Stimulated activated CD4-positive, alpha-beta T cell treated with anti-CD3 and anti-CD28 coated beads, Interleukin-4, amount 100 ng/mL, for 48 hours (primary cell): ENCODE results near the gene SLC28A1.
"Not testable (repeated sequence)": the region's sequence is repeated elsewhere in the genome, so short reads cannot be mapped to it uniquely, and the experiment has no call there.

Source experiments
- DNase-seq, 2 donors: peaks; one replicate each; pipeline ENCODE4 v3.0.0-alpha.2; 2020; ENCODE audit warnings: low read depth in 2 of 2

Gene SLC28A1

DNA sequence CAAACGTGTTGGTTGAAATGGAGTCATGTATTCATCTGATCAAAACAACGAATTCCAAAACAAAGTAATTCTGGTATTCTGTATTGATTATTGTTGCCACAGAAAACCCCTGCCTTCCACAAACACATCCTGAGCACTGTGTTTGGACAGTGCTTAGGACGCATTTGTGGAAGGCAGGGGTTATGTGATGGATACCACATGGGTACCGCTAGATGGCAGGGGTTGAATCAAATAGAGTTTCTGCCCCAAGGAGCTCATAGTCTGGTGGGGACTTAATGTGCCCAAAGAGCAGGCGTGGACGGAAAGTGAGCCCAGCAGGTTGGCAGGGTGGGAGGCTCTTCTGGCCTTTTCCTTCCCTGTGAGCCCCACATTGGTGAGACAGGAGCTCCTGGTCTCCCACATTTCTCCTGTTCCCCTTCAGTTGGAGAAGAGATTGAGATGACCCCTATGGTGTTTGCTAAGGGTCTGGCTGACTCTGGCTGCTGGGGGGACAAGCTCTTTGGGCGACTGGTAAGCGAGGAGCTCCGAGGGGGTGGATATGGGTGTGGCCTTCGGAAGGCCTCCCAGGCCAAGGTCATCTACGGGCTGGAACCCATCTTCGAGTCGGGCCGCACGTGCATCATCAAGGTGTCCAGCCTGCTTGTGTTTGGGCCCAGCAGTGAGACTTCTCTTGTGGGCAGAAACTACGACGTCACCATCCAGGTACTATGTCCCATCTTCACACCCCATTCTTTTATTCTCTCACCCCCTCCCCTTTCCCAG is 22.1 kb upstream of the SLC28A1 start:
- no peak for DNase-seq

DNA sequence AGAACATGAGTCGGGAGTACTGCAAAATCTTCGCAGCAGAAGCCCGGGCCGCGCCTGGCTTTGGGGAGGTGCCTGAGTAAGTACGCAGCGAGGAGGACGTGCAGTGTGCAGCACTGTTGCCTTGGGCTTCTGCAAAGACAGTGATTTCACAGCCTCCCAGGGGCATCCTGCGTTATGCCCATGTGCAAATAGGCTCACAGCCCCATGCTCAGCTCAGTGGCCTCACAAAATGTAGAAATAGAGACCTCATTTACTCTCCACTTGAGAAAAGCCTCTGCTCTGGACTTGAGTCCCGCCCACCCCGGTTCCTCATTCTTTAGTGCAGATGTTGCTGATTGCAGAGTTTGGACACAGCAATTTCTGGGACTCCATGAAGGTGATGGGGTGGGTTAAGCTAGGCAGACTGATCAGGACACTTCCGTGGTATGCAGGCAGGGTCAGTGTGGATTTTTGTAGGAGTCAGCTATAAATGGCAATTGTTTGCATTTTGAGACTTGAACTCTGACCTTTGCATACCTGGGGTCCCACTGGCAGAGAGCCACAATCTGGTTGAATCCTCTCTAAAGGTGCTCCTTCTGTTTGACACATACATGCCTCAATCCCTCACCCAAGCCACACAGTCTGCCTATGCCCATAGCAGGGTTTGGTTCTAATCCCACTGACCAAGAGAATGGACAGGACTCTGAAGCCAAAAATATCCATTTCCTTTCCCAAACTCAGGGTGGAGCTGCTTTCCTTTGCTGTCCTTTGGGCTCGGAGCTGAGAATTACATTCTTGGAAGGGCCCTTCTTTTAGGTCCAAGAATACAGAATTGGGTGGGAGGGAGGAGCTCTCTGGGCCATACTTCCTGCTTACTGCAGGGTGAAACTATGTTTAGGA is 20.7 kb upstream of the SLC28A1 start:
- DNase-seq = no peak

DNA sequence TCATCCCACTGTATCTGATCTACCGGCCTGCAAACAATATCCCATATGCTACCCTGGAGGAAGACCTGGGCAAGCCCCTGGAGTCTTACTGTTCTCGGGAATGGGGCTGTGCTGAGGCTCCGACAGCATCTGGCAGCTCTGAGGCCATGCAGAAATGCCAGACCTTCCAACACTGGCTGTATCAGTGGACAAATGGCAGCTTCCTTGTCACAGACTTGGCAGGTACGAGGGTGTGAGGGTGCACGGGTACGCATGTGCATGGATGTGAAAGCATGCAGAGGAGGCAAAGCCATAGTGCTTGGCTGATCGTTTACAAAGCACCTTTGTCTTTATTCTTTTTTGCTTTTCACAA is 20.0 kb upstream of the SLC28A1 start:
- no peak for DNase-seq

DNA sequence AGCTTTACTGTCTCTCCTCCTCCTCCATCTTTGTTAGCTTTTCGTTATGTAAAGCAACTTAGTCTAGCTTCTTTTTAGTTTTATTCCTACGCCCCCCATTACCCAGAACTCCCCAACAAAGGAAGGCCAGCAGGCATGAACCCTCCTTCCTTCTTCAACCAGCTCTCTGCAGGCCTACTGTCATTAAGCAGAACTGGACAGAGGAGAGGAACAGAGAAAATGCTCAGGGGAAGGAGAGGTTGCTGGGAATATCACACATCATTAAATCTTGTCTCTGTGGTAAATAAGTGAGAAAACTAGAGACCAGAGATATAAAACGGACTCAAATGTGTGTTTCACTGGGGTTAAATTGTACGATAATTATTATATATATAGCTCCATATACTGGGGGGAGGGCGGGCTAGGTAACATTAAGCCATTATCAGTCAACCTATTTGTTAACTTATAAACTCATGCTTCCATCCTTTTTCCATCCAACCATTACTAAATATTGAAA is 19.3 kb upstream of the SLC28A1 start:
- DNase-seq = no peak

DNA sequence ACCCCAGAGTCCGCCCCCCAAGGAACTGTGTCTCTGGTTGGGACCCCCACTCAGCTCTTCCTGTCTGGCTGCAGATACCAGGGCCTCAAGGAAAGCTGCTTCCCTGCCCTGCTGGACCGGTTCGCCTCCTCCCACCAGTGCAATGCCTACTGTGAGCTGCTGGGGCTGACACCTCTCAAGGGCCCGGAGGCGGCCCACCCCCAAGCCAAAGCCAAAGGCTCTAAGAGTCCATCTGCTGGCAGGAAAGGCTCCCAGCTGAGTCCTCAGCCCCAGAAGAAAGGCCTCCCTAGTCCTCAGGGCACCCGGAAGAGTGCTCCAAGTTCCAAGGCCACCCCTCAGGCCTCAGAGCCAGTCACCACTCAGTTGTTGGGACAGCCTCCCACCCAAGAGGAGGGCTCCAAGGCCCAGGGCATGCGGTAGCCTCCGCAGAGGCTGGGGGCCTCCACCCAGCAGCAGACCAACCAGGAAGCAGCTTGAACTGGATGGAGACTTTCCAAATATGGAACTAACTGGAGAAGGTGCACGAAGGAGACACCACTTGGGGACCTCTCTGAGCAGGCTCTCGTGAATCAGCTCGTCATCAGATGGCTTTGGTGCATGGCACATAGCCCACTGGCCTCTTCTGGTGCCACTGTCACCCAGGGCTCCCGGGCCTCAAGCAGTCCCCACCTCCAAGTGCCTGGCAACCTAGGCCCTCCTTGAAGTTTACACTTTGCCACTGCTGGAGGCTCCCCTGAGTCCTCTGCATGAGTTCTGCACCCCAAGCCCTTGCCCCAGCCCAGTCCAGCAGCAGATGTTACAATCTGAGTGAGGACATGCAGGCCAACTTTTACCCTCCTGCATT is 16.2 kb upstream of the SLC28A1 start:
- DNase-seq = no peak

DNA sequence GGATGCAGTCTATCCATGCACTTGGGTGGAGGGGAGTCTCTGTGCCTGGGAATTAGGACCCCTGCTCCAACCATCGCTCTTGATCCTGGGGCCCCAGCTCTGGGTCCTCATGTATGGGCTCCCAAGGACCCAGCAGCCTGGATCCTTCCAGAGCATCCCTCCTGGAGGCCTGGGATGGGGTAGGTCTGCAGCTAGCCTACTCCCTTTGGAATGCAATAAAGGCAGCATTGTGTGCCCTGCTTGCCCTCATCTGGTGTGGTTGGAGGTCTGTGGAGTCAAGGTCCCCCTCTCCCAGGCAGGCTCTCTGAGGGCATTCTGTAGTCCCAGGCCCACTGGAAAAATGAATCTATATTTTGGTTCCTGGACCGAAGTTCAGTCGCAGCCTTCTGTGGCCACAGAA is 15.0 kb upstream of the SLC28A1 start:
- DNase-seq = no peak

DNA sequence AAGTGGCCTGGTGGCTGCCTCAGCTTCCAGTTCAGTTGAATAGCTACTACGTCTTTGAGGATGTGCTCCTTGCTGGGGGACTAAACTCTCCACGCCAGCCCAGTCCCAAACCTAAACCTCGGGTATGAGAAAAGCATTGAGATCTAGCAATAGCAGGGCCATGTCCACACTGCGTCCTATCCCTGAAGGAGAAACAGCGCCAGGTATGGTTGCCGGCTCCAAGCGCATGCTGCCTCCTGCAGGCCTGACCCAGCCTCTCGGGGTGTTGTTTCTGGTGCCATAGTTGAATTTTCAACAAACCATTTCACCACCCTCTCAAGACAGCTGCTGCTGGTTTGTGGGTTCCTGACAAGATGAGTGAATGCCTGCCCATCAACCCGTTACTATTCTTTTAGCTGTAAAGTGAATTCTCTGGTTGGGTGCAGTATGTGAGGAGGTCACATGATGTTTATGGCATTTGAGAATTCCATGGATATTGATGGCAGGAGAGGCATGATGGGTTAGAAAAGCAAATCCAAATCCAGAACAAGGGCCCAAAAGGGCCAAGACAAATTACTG is 13.0 kb upstream of the SLC28A1 start:
- no peak for DNase-seq

DNA sequence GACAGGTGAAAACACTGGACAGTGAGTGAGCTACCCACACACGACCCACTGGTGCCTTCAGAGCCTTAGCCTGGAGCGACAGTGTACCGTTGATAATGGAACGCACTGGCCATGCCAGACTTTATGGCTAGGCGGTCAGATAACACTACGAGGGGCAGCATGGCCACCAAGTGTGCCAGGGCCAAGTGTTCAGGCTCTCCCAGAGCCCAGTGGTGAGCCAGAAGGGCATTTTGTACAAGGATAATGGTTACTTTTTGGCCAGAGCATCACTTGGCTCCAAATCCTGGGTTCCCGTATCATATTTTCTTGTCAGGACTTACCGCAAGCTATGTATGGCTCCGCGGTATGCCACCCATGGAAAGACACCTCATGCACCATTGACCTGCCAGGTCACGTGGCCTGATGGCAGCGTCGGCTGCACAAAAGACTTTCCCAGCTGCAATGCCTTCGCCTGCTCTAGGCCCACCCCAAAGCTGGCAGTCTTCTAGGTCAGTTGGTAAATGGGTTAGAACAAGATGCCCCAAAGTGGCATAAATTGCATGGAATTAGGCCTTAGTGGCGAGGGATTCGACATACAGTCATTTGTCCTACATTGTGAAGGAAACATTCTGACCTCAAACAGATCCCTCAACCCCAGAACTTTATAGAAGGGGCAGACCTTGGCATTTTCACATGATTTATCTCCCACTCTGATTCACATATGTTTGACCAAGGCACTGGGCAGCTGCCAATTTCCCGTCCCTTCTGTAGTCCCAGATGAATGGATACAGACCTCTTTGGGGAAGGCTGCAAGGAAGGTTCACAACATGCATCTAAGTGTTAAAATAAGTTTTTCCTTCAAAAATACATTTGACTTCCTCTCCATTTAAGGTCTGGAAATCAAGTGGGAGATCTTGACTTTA is 12.2 kb upstream of the SLC28A1 start:
- no peak for DNase-seq

DNA sequence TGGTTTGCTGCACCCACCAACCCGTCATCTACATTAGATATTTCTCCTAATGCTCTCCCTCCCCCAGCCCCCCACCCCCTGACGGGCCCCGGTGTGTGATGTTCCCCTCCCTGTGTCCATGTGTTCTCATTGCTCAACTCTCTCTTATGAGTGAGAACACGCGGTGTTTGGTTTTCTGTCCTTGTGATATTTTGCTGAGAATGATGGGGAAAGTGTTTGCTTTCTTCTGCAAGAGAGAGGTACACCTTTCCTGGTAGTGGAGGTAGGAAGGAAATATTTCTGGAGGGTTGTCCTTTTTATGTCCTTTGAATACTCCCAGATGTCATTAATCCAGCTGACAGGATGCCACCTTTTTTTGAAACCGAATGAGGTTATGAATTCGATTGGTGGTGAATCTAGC is 10.5 kb upstream of the SLC28A1 start:
- DNase-seq = no peak

DNA sequence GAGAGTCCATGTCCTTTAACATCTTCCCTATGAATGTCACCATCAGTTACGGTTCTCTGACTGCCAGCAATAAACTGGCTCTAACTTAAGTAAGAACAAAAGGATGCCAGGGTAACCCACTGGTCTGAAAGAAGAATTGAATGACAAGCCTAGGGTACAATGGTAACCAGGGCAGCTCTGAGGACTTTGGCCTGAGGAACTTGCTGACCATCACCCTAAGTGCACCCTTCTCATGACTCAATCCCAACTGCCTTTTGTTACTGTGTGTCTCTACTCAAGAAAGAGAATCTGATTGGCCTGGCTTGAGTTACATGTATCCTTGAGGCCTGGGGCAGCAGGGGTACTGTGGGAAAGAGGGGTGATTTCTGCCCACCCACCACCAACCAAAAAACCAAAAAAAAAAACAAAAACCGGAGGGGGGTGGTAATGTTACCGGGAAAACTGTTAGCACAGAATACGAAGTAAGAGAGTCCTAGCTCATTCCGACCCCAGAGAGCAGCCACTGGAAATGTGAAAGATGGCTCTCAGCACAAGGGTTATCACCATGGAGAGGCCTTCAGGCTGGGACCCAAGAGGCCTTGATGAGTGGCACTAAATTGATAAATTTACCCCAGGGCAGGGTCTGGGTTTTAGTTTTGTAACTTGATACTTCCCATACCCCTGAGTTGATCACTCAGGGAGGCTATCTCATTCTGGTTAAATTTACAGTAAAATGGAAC is 9.3 kb upstream of the SLC28A1 start:
- DNase-seq = no peak

DNA sequence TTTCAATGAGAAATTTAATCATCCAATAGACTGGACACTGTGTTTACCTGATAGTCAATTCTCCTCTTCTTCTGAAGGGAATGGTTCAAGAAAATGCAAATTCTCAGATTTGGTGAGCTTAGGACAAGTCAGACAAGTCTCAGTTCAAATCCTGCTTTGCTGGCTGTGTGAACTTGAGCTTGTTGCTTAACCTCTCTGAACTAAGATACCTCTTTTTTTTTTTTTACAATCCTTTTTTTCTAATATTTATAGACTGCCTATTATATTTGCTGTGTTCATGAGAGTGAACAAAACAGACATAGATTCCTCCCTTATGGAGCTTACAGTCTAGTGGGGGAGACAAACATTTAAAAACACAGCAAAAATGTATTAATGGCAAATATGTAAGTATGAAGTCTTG is 8.2 kb upstream of the SLC28A1 start:
- no peak for DNase-seq

DNA sequence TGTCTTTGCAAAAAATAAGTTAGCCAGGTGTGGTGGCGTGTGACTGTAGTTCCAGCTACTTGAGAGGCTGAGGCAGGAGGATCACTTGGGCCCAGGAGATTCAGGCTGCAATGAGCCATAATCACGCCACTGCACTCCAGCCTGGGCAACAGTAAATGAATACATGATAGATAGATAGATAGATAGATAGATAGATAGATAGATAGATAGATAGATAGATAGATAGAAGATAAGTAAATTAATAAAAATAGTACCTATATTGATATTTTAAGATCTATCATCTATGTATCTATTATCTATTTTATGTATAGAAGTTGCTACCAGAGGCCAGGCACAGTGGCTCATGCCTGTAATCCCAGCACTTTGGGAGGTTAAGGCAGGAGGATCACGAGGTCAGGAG is 6.8 kb upstream of the SLC28A1 start:
- DNase-seq = not testable (repeated sequence)

DNA sequence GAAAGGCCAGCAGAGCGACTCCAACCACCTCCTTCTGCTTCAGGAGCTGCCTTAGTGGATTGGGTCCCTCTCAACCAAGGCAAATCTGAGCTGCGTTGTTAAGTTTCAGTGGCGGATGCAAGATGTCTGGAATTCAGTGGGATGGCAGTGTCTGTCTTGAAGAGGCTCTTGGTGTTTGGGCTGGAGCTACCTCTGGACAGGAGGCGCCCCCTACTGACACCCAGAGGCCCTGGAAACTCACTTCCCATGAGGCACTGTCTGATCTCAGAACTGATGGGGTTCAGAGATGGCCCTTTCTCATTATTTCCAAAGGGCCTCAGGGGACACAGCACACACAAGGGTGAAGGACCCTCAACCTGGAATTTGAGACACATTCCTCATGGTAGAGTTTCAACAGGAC is 6.0 kb upstream of the SLC28A1 start:
- DNase-seq = peak; percentile 50 to 55

DNA sequence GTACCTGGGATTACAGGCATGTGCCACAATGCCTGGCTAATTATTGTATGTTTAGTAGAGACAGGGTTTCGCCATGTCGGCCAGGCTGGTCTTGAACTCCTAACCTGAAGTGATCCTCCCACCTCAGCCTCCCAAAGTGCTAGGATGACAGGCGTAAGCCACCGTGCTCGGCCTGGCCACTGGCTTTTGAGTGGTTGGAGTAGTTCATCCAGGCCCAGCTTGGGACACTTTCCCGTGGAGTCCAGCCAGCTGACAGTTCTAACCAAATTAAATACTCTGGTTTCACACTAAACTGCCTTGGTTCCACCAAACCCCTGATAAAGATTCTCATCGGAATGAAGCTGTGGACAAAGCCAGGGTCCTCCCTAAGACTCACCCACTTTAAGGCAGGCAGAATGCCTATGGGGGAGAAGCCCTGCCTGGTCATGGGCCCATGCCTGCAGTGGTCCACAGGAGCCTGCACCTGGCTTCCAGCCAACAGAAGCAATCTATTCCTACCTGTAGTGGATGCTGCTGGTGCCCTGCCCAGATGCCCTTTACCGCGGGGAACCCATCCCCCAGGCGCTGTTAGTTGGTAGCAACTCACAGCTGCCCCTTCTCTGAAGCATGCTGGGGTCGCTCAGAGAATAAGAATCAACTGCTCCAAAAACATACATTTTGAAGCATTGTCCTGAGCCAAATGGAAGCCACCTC is 5.2 kb upstream of the SLC28A1 start:
- DNase-seq = no peak

DNA sequence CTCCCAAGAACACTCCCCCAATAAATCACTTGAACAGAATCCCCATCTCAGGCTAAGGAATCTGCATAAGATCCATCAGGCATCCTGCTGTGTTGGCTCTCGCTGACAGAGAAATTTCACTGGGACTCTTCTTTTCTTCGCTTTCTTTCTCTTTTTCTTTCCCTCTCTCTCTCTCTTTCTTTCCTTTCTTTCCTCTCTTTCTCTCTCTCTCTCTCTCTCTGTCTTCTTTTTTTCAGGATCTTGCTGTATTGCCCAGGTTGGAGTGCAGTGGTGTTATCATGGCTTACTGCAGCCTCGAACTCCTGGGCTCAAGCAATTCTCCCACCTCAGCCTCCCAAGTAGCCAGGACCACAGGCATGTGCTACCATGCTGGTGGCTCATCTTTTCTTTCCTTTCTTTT is 4.5 kb upstream of the SLC28A1 start:
- no peak for DNase-seq

DNA sequence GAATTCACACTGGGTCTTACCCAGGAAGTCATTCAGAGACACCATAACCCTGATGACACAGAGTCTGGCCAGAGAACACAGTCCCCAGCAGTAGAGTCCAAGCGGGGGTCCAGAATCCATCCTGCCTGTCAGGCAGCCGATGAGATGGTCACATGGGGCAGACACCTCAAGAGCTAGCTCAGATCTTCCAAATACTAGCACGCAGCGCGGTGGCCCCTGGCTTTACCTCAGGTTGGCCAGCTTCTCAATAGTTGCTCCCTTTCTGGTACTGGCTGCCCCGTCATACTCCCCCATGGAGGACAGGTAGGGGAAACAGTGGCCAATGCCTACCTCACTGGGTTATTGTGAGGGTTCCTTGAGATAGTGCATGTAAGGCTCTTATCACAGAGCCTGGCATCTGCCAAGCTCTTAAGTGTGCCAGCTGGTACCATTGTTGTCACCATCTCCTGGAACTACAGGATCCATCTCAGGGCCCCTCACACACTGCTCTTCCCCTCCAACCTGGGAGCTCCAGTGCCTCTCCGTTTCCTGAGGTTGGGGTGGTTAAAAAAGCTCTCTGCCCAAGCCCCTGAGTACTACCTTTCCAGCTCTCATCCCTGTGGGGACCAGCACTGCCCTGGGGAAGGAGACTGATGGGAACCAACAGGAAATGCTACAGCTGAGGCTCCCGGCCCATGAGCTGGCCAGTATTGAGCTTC is 3.5 kb upstream of the SLC28A1 start:
- no peak for DNase-seq

DNA sequence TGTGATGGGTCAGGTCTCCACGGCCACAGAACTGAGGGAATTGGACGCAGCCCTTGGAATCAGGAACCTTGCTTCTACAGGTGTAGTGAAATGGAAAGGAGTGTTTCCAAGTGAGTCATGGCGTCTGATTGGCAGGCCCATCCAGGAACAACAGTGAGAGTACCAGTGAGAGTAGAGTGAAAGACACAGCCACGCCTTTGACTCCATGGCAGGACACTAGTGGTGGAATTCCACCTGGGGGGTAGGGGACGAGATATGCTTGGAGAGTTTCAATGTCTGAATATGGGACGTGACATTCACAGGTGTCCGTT is 3.0 kb upstream of the SLC28A1 start:
- no peak for DNase-seq

DNA sequence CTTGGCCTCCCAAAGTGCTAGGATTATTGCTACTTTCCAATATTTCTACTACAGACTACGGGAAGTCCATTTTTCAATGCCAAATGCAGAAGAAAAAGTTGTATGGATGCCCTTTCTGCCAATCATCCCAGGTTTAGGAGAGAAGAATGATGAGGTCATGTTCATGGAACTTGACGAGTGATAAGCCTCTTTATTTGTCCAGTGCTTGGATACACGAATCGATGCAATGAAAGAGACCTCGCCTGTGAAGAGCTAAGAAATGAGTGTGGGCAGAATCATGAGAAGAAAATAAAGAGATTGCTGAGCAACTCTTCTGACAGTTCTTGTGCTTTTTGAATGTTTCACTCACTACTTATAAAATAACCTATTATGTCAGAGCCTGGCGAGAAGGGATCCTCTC is 996 bp upstream of the SLC28A1 start:
- no peak for DNase-seq

DNA sequence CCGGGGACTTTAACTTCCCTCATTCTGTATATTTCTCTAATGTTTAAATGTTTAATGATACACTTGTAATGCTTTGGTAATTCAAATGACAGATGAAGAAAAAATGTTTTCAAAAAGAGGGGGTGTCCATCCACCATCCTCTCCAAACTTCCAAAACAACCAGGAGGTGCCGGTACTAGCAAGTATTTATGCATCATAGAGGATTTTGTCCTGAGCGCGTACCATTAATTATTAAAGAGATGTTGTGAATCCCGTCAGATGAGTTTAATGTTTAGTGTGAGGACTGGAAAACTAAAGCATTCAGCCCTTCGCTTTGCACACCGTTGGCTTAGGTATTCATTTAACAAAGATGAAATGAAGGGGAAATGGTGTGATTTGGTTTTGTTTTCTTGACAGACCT is 1.3 kb downstream of the SLC28A1 start:
- DNase-seq = no peak
